Esophagus muscularis mucosa (tissue), 4 donors: ENCODE measurements around the gene CLIC3. TPM values are rescaled to one million over a fixed set of nuclear protein-coding genes. Genes with fewer than 3 reads are reported as not detected.

Experiments
- DNase-seq: peaks from one replicate; pipeline ENCODE4 v3.0.0-alpha.2; 2017; ENCODE audit errors: extremely low spot score
- H3K27ac ChIP-seq, 4 donors: fragments of 200-600 bp; sonication (generic); replicated peaks in 1 of 4; 1 replicate in 3 of 4; 2 replicates in 1 of 4; pipeline ENCODE4 v1.5.1; 2016 to 2019; ENCODE audit warnings: mild to moderate bottlenecking in 1 of 4
- H3K27me3 ChIP-seq, 4 donors: fragments of 200-600 bp; sonication (generic); one replicate each; pipeline versions ENCODE4 v1.5.1 to v1.6.0; 2016 to 2019
- H3K36me3 ChIP-seq, 4 donors: fragments of 200-600 bp; sonication (generic); one replicate each; pipeline ENCODE4 v1.5.1; 2016 to 2019
- H3K4me1 ChIP-seq, 4 donors: fragments of 200-600 bp; sonication (generic); one replicate each; pipeline ENCODE4 v1.5.1; 2016 to 2019
- H3K4me3 ChIP-seq, 4 donors: fragments of 200-600 bp; sonication (generic); 1 replicate in 2 of 4; 2 replicates in 2 of 4; pipeline ENCODE4 v1.5.1; 2016 to 2019; ENCODE audit warnings: mild to moderate bottlenecking in 4 of 4, moderate library complexity in 1 of 4
- H3K9me3 ChIP-seq, 4 donors: fragments of 200-600 bp; sonication (generic); 1 replicate in 3 of 4; 2 replicates in 1 of 4; pipeline ENCODE4 v1.5.1; 2016 to 2019
- CTCF ChIP-seq, 3 experiments: fragments of 200-600 bp in 2 of 3; fragments of 450-650 bp in 1 of 3; sonication (generic) in 2 of 3; IDR thresholded peaks; one replicate each; pipeline ENCODE4 v1.5.1; 2017 to 2019; ENCODE audit warnings: antibody characterized with exemption in 3 of 3, mild to moderate bottlenecking in 2 of 3, moderate library complexity in 1 of 3
- EP300 ChIP-seq: sonication (generic); formaldehyde crosslinking; IDR thresholded peaks from one replicate; pipeline ENCODE4 v1.6.1; 2017; ENCODE audit warnings: antibody characterized with exemption
- POLR2A ChIP-seq: fragments of 450-650 bp; IDR thresholded peaks from one replicate; pipeline ENCODE4 v1.6.1; 2017; ENCODE audit warnings: antibody characterized with exemption, moderate library complexity, mild to moderate bottlenecking, low read depth
- POLR2AphosphoS5 ChIP-seq, 2 donors: sonication (generic); formaldehyde crosslinking; IDR thresholded peaks; one replicate each; pipeline ENCODE4 v1.6.1; 2017; ENCODE audit warnings: antibody characterized with exemption in 2 of 2
- WGBS: methylation state at CpG from one replicate; pipeline ENCODE4 v1.1.5; 2018; 5-methylcytosine and 5-hydroxymethylcytosine counted together
- intact Hi-C: fragments of 100-400 bp; cut with DNase I; formaldehyde crosslinking; loops from one replicate; pipeline ENCODE4 v1.15.1; 2023
- total RNA-seq, 4 donors: library from RNA; depleted of rRNA; stranded (reverse); fragments of >200 nt; gene quantifications; one replicate each; pipeline versions ENCODE4 v1.1.0 to v1.2.1, GENCODE V29; 2016

Gene CLIC3
- total RNA-seq, 4 donors from 2014 or later, result 1.4 to 2.5 TPM; not detected in 2

- peaks cover 35 to 49% (median 43%) of the 10 kb centered on the region in 4 donors for H3K4me1 ChIP-seq
- WGBS, result 61% methylated on average over 13 of the region's 17 CpGs
- peaks cover 0 to 73% (median 17%) of the 10 kb centered on the region in 4 donors for H3K27me3 ChIP-seq
- no peaks in the 10 kb centered on the region for H3K9me3 ChIP-seq
- intact Hi-C loops, result no loop called here
- no peak overlapping the region for H3K4me3 ChIP-seq
- H3K36me3 ChIP-seq, result no peaks in the 10 kb centered on the region
- H3K27ac ChIP-seq, result peak overlapping the region in 2 of 4 donors; percentile 49 to 65
- TF ChIP-seq POLR2AphosphoS5 (IDR thresholded peaks at IDR 0.05), result no peak
- TF ChIP-seq CTCF (IDR thresholded peaks at IDR 0.05), result no peak
- TF ChIP-seq POLR2A, result no peak
- TF ChIP-seq EP300, result no peak
- no peak for DNase-seq
Measured at GRCh38 chr9:136981588-136982231, 14.7 kb downstream of the CLIC3 start.

- H3K27me3 ChIP-seq, result peaks cover 0 to 65% (median 13%) of the 10 kb centered on the region in 4 donors
Measured at GRCh38 chr9:136980669-136981478, 15.5 kb downstream of the CLIC3 start.

GRCh38 chr9:136979769-136980587, 16.4 kb downstream of the CLIC3 start:
- Histone ChIP-seq H3K27ac (no peak overlapping the region), H3K4me3 (no peak overlapping the region), H3K36me3 (no peaks in the 10 kb centered on the region), H3K9me3 (no peaks in the 10 kb centered on the region), H3K4me1 (peaks cover 37 to 58% (median 52%) of the 10 kb centered on the region in 4 donors), H3K27me3 (peaks cover 0 to 56% (median 4%) of the 10 kb centered on the region in 4 donors)
- DNase-seq, result no peak
- TF ChIP-seq EP300 (no peak), CTCF (IDR thresholded peaks at IDR 0.05) (no peak), POLR2A (no peak), POLR2AphosphoS5 (IDR thresholded peaks at IDR 0.05) (no peak)
- 87% methylated on average over 11 of the region's 26 CpGs for WGBS
- intact Hi-C loops, result no loop called here

More at GRCh38 chr9:136980669-136981478, 15.5 kb downstream of the CLIC3 start:
- Histone ChIP-seq H3K36me3 (no peaks in the 10 kb centered on the region), H3K4me3 (no peak overlapping the region), H3K4me1 (peaks cover 40 to 57% (median 52%) of the 10 kb centered on the region in 4 donors), H3K27ac (peak overlapping the region in 2 of 4 donors; percentile 49 to 65), H3K9me3 (no peaks in the 10 kb centered on the region)
- 90% methylated on average over 13 of the region's 16 CpGs for WGBS
- DNase-seq, result no peak
- TF ChIP-seq CTCF (IDR thresholded peaks at IDR 0.05) (no peak), POLR2AphosphoS5 (IDR thresholded peaks at IDR 0.05) (no peak), EP300 (no peak), POLR2A (no peak)
- intact Hi-C loops, result no loop called here

GRCh38 chr9:136978865-136979544, 17.4 kb downstream of the CLIC3 start:
- Histone ChIP-seq H3K36me3 (no peaks in the 10 kb centered on the region), H3K27ac (peak overlapping the region in 1 of 4 donors; percentile 18), H3K4me3 (no peak overlapping the region), H3K27me3 (peaks cover 0 to 46% (median 0%) of the 10 kb centered on the region in 4 donors), H3K4me1 (peaks cover 30 to 57% (median 51%) of the 10 kb centered on the region in 4 donors), H3K9me3 (no peaks in the 10 kb centered on the region)
- DNase-seq, result no peak
- intact Hi-C loops, result no loop called here
- 44% methylated on average over 21 of the region's 41 CpGs for WGBS
- TF ChIP-seq EP300, result no peak
- no peak for TF ChIP-seq POLR2AphosphoS5 (IDR thresholded peaks at IDR 0.05)
